H9 (cell line): Measurements from ENCODE around the gene ERVW-1. TPM values are rescaled to one million over a fixed set of nuclear protein-coding genes. Genes with fewer than 3 reads are reported as not detected.
"Not testable (repeated sequence)": the region's sequence is repeated elsewhere in the genome, so short reads cannot be mapped to it uniquely, and the experiment has no call there.

Source experiments
- DNase-seq: peaks from one replicate; pipeline ENCODE4 v3.0.0-alpha.2; 2017
- H2AFZ ChIP-seq: one replicate; pipeline ENCODE4 v1.6.1; 2013; ENCODE audit warnings: mild to moderate bottlenecking, low read length, control low read depth, moderate library complexity
- H2AK5ac ChIP-seq: 2 replicates; pipeline ENCODE4 v1.6.1; 2013; ENCODE audit warnings: low read length, control low read depth, mixed read lengths; ENCODE audit not compliant: insufficient read length
- H2BK120ac ChIP-seq: one replicate; pipeline ENCODE4 v1.6.1; 2013; ENCODE audit warnings: low read depth, mild to moderate bottlenecking, low read length, control low read depth, inconsistent platforms; ENCODE audit not compliant: poor library complexity, severe bottlenecking
- H2BK12ac ChIP-seq: 2 replicates; pipeline ENCODE4 v1.6.1; 2013; ENCODE audit warnings: low read length, control low read depth, mixed read lengths, low read depth; ENCODE audit not compliant: insufficient read length
- H2BK15ac ChIP-seq: 2 replicates; pipeline ENCODE4 v1.6.1; 2013; ENCODE audit warnings: low read depth, low read length, control low read depth
- H2BK20ac ChIP-seq: one replicate; pipeline ENCODE4 v1.6.1; 2013; ENCODE audit warnings: low read depth, mild to moderate bottlenecking, low read length, control low read depth, inconsistent platforms; ENCODE audit not compliant: poor library complexity, severe bottlenecking
- H2BK5ac ChIP-seq: 2 replicates; pipeline ENCODE4 v1.6.1; 2013; ENCODE audit warnings: low read length, control low read depth, mixed read lengths; ENCODE audit not compliant: insufficient read length
- H3K14ac ChIP-seq: 2 replicates; pipeline ENCODE4 v1.6.1; 2013; ENCODE audit warnings: low read length, control low read depth; ENCODE audit not compliant: insufficient read depth
- H3K18ac ChIP-seq: 2 replicates; pipeline ENCODE4 v1.6.1; 2013; ENCODE audit warnings: low read depth, mild to moderate bottlenecking, mixed read lengths, low read length, control low read depth; ENCODE audit not compliant: insufficient read length
- H3K23ac ChIP-seq: 2 replicates; pipeline ENCODE4 v1.6.1; 2013; ENCODE audit warnings: low read length, control low read depth, mixed read lengths, low read depth; ENCODE audit not compliant: insufficient read length
- H3K23me2 ChIP-seq: 2 replicates; pipeline ENCODE4 v1.6.1; 2013; ENCODE audit warnings: low read depth, mild to moderate bottlenecking, mixed read lengths, low read length, control low read depth; ENCODE audit not compliant: insufficient read length, poor library complexity, severe bottlenecking
- H3K27ac ChIP-seq: 2 replicates; pipeline ENCODE4 v1.5.1; 2013; ENCODE audit warnings: low read length, control low read depth, mixed read lengths, low read depth; ENCODE audit not compliant: insufficient read length
- H3K27me3 ChIP-seq: 2 replicates; pipeline ENCODE4 v1.6.1; 2013; ENCODE audit warnings: low read length, control low read depth, inconsistent platforms; ENCODE audit not compliant: insufficient read depth
- H3K4ac ChIP-seq: 2 replicates; pipeline ENCODE4 v1.6.1; 2013; ENCODE audit warnings: low read depth, mild to moderate bottlenecking, control low read depth, inconsistent platforms, low read length, moderate library complexity
- H3K4me1 ChIP-seq: 2 replicates; pipeline ENCODE4 v1.6.1; 2013; ENCODE audit warnings: low read length, control low read depth, inconsistent platforms; ENCODE audit not compliant: insufficient read depth
- H3K4me2 ChIP-seq: 2 replicates; pipeline ENCODE4 v1.6.1; 2013; ENCODE audit warnings: low read length, control low read depth, mixed read lengths; ENCODE audit not compliant: insufficient read length, insufficient read depth
- H3K56ac ChIP-seq: 2 replicates; pipeline ENCODE4 v1.6.1; 2013; ENCODE audit warnings: low read depth, mild to moderate bottlenecking, mixed read lengths, low read length, control low read depth; ENCODE audit not compliant: insufficient read length
- H3K79me1 ChIP-seq: 2 replicates; pipeline ENCODE4 v1.6.1; 2013; ENCODE audit warnings: low read depth, mild to moderate bottlenecking, moderate library complexity, low read length, control low read depth, inconsistent platforms; ENCODE audit not compliant: insufficient read depth, poor library complexity, severe bottlenecking
- H3K79me2 ChIP-seq: 2 replicates; pipeline ENCODE4 v1.6.1; 2013; ENCODE audit warnings: low read length, control low read depth, inconsistent platforms; ENCODE audit not compliant: insufficient read depth
- H3K9ac ChIP-seq: 2 replicates; pipeline ENCODE4 v1.6.1; 2013; ENCODE audit warnings: low read length, control low read depth, mixed read lengths; ENCODE audit not compliant: insufficient read length; ENCODE audit errors: extremely low read depth
- H3K9me3 ChIP-seq: one replicate; pipeline ENCODE4 v1.6.1; 2013; ENCODE audit warnings: low read depth, low read length, inconsistent platforms; ENCODE audit not compliant: control insufficient read depth
- H3T11ph ChIP-seq: one replicate; pipeline ENCODE4 v1.6.1; 2013; ENCODE audit warnings: mild to moderate bottlenecking, low read length, control low read depth, inconsistent platforms
- H4K20me1 ChIP-seq: one replicate; pipeline ENCODE4 v1.6.1; 2013; ENCODE audit not compliant: control insufficient read depth, insufficient read length, insufficient read depth
- H4K5ac ChIP-seq: 2 replicates; pipeline ENCODE4 v1.6.1; 2013; ENCODE audit warnings: low read depth, mild to moderate bottlenecking, mixed read lengths, low read length, control low read depth; ENCODE audit not compliant: insufficient read length
- H4K8ac ChIP-seq: replicated peaks from 2 replicates; pipeline ENCODE4 v1.6.1; 2013; ENCODE audit warnings: low read length, control low read depth, mixed read lengths, low read depth; ENCODE audit not compliant: insufficient read length
- H4K91ac ChIP-seq: 2 replicates; pipeline ENCODE4 v1.6.1; 2013; ENCODE audit warnings: low read depth, mild to moderate bottlenecking, moderate library complexity, mixed read lengths, low read length, control low read depth; ENCODE audit not compliant: insufficient read length
- H3K27ac Mint-ChIP-seq, 3 experiments: 2 replicates in 2 of 3; 3 replicates in 1 of 3; pipeline ENCODE4 v1.8.0; 2020 to 2021; ENCODE audit warnings: mixed read lengths in 3 of 3, mild to moderate bottlenecking in 1 of 3, moderate library complexity in 1 of 3
- H3K27me3 Mint-ChIP-seq: 2 replicates; pipeline ENCODE4 v1.8.0; 2021; ENCODE audit warnings: low read depth, mild to moderate bottlenecking, moderate library complexity, mixed read lengths
- H3K36me3 Mint-ChIP-seq, 3 experiments: 2 replicates in 2 of 3; 3 replicates in 1 of 3; pipeline ENCODE4 v1.8.0; 2020 to 2021; ENCODE audit warnings: low read depth in 3 of 3, mixed read lengths in 3 of 3; ENCODE audit not compliant: insufficient read depth in 1 of 3
- H3K4me1 Mint-ChIP-seq, 2 experiments: 2 replicates each; pipeline ENCODE4 v1.8.0; 2020; ENCODE audit warnings: mixed read lengths in 2 of 2
- H3K4me3 Mint-ChIP-seq, 2 experiments: 2 replicates in 1 of 2; 3 replicates in 1 of 2; pipeline ENCODE4 v1.8.0; 2020 to 2021; ENCODE audit warnings: mild to moderate bottlenecking in 2 of 2, mixed read lengths in 2 of 2, moderate library complexity in 1 of 2
- H3K9me3 Mint-ChIP-seq, 2 experiments: 2 replicates in 1 of 2; 3 replicates in 1 of 2; pipeline ENCODE4 v1.8.0; 2020; ENCODE audit warnings: mild to moderate bottlenecking in 2 of 2, mixed read lengths in 2 of 2, moderate library complexity in 1 of 2
- CTCF ChIP-seq: fragments of 200-600 bp; sonication (generic); conservative IDR thresholded peaks from 3 replicates; pipeline ENCODE4 v1.8.0; 2021; ENCODE audit warnings: antibody characterized with exemption, mild to moderate bottlenecking
- whole genome bisulfite sequencing: extraction: QIAGEN DNeasy Blood & Tissue Kit; methylation state at CpG from one replicate; pipeline ENCODE4 v1.1.7; 2013; ENCODE audit warnings: missing lambda C conversion rate, low lambda C conversion rate, mixed read lengths; ENCODE audit not compliant: insufficient read length; ENCODE audit errors: extremely low coverage; 5-methylcytosine and 5-hydroxymethylcytosine counted together
- total RNA-seq: library from RNA; stranded (reverse); gene quantifications from 2 replicates; pipeline ENCODE4 v1.2.1, GENCODE V29; 2021

ERVW-1 gene
- total RNA-seq, 1 experiment from 2014 or later = not detected

GRCh38 chr7:92485267-92485892 lies 7.6 kb upstream of the ERVW-1 start:
- H3K36me3 Mint-ChIP-seq = peaks cover 14 to 36% (median 30%) of the 10 kb centered on the region in 3 experiments; a peak in 6 of 7 replicates

GRCh38 chr7:92484226-92484625 lies 6.5 kb upstream of the ERVW-1 start:
- H3K27me3 ChIP-seq, H2BK5ac ChIP-seq, H4K20me1 ChIP-seq, H2BK15ac ChIP-seq, H3K9ac ChIP-seq, H2BK120ac ChIP-seq, H4K91ac ChIP-seq, H3K27me3 Mint-ChIP-seq, H3K4me2 ChIP-seq, H2AK5ac ChIP-seq, H3K23ac ChIP-seq, H3T11ph ChIP-seq, H2BK20ac ChIP-seq, H3K27ac Mint-ChIP-seq, H4K5ac ChIP-seq, H3K56ac ChIP-seq, H3K9me3 Mint-ChIP-seq, H3K4me1 ChIP-seq, H3K4me1 Mint-ChIP-seq, H4K8ac ChIP-seq, H3K4me3 Mint-ChIP-seq, H3K18ac ChIP-seq, H2BK12ac ChIP-seq, H2AFZ ChIP-seq, H3K79me2 ChIP-seq, H3K79me1 ChIP-seq, DNase-seq, H3K4ac ChIP-seq, H3K27ac ChIP-seq, H3K9me3 ChIP-seq, H3K23me2 ChIP-seq, H3K14ac ChIP-seq: not testable (repeated sequence)
- no CpG with 5 or more reads among the region's 6 CpGs for WGBS
- H3K36me3 Mint-ChIP-seq = peaks cover 13 to 32% (median 24%) of the 10 kb centered on the region in 3 experiments; a peak in 6 of 7 replicates

More at GRCh38 chr7:92485267-92485892, 7.6 kb upstream of the ERVW-1 start:
- H2AFZ ChIP-seq = no peak overlapping the region
- no peak overlapping the region for H4K8ac ChIP-seq
- no peaks in the 10 kb centered on the region for H4K20me1 ChIP-seq
- no peaks in the 10 kb centered on the region for H3K27me3 ChIP-seq
- no peak for TF ChIP-seq CTCF
- no peak overlapping the region for H3T11ph ChIP-seq
- H2BK120ac ChIP-seq = no peak overlapping the region
- Mint-ChIP-seq H3K27ac (no peak overlapping the region; a peak in 1 of 7 replicates), H3K4me3 (no peak overlapping the region), H3K4me1 (no peaks in the 10 kb centered on the region), H3K27me3 (no peaks in the 10 kb centered on the region), H3K9me3 (no peaks in the 10 kb centered on the region)
- no peak for DNase-seq
- H3K4me1 ChIP-seq = no peaks in the 10 kb centered on the region
- H3K56ac ChIP-seq = no peak overlapping the region
- H2BK12ac ChIP-seq = no peak overlapping the region
- H3K9me3 ChIP-seq = no peaks in the 10 kb centered on the region
- H4K5ac ChIP-seq = no peak overlapping the region
- no peak overlapping the region for H3K4me2 ChIP-seq
- H3K79me2 ChIP-seq = no peaks in the 10 kb centered on the region
- no peak overlapping the region for H3K9ac ChIP-seq
- no CpG with 5 or more reads among the region's 2 CpGs for WGBS
- H2AK5ac ChIP-seq = no peak overlapping the region
- no peak overlapping the region for H2BK15ac ChIP-seq
- no peak overlapping the region for H3K23ac ChIP-seq
- H4K91ac ChIP-seq = no peak overlapping the region
- H2BK5ac ChIP-seq = no peak overlapping the region
- H3K4ac ChIP-seq = no peak overlapping the region
- H3K79me1 ChIP-seq = no peaks in the 10 kb centered on the region
- H3K27ac ChIP-seq = no peak overlapping the region
- no peak overlapping the region for H2BK20ac ChIP-seq
- no peak overlapping the region for H3K18ac ChIP-seq
- no peak overlapping the region for H3K14ac ChIP-seq
- H3K23me2 ChIP-seq = no peaks in the 10 kb centered on the region
